Suprapubic skin (tissue), 4 donors: ENCODE data around the gene UQCR11. TPM values are rescaled to one million over a fixed set of nuclear protein-coding genes. Genes with fewer than 3 reads are reported as not detected.

ENCODE experiments used
- DNase-seq, 2 donors: peaks; one replicate each; pipeline ENCODE4 v3.0.0-alpha.2; 2019; ENCODE audit warnings: low spot score in 2 of 2
- H3K27ac ChIP-seq: fragments of 200-600 bp; sonication (generic); one replicate; pipeline ENCODE4 v1.5.1; 2019
- H3K27me3 ChIP-seq: fragments of 200-600 bp; sonication (generic); one replicate; pipeline ENCODE4 v1.5.1; 2019
- H3K36me3 ChIP-seq: fragments of 200-600 bp; sonication (generic); one replicate; pipeline ENCODE4 v1.5.1; 2019
- H3K4me1 ChIP-seq: fragments of 200-600 bp; sonication (generic); one replicate; pipeline ENCODE4 v1.5.1; 2019
- H3K4me3 ChIP-seq: fragments of 200-600 bp; sonication (generic); one replicate; pipeline ENCODE4 v1.5.1; 2019; ENCODE audit warnings: mild to moderate bottlenecking
- H3K9me3 ChIP-seq: fragments of 200-600 bp; sonication (generic); one replicate; pipeline ENCODE4 v1.5.1; 2019
- EP300 ChIP-seq: sonication (generic); formaldehyde crosslinking; IDR thresholded peaks from one replicate; pipeline ENCODE4 v1.6.1; 2017; ENCODE audit warnings: antibody characterized with exemption
- POLR2A ChIP-seq, 2 donors: fragments of 450-650 bp; IDR thresholded peaks; one replicate each; pipeline ENCODE4 v1.6.1; 2017; ENCODE audit warnings: antibody characterized with exemption in 2 of 2, mild to moderate bottlenecking in 2 of 2, moderate library complexity in 2 of 2
- POLR2AphosphoS5 ChIP-seq, 3 donors: sonication (generic); formaldehyde crosslinking; IDR thresholded peaks; one replicate each; pipeline ENCODE4 v1.6.1; 2017; ENCODE audit warnings: antibody characterized with exemption in 3 of 3
- WGBS: methylation state at CpG from one replicate; pipeline ENCODE4 v1.1.5; 2018; 5-methylcytosine and 5-hydroxymethylcytosine counted together
- total RNA-seq, 4 donors: library from RNA; depleted of rRNA; stranded (reverse); fragments of >200 nt; gene quantifications; one replicate each; pipeline ENCODE4 v1.1.0, GENCODE V29; 2016
- TF ChIP-seq, protein P1 (sequence below), 2 donors: fragments of 200-600 bp in 1 of 2; fragments of 450-650 bp in 1 of 2; sonication (generic) in 1 of 2; IDR thresholded peaks; one replicate each; pipeline ENCODE4 v1.5.1; 2016 to 2019; ENCODE audit warnings: antibody characterized with exemption in 2 of 2, mild to moderate bottlenecking in 1 of 2, moderate library complexity in 1 of 2

UQCR11 gene
- total RNA-seq, 4 donors from 2014 or later: 33.4 to 73.1 (median 59.4) TPM

- WGBS: 73% methylated on average over 4 of the region's 4 CpGs
- TF ChIP-seq, protein P1, sequence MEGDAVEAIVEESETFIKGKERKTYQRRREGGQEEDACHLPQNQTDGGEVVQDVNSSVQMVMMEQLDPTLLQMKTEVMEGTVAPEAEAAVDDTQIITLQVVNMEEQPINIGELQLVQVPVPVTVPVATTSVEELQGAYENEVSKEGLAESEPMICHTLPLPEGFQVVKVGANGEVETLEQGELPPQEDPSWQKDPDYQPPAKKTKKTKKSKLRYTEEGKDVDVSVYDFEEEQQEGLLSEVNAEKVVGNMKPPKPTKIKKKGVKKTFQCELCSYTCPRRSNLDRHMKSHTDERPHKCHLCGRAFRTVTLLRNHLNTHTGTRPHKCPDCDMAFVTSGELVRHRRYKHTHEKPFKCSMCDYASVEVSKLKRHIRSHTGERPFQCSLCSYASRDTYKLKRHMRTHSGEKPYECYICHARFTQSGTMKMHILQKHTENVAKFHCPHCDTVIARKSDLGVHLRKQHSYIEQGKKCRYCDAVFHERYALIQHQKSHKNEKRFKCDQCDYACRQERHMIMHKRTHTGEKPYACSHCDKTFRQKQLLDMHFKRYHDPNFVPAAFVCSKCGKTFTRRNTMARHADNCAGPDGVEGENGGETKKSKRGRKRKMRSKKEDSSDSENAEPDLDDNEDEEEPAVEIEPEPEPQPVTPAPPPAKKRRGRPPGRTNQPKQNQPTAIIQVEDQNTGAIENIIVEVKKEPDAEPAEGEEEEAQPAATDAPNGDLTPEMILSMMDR (IDR thresholded peaks at IDR 0.05): no peak
- TF ChIP-seq POLR2AphosphoS5 (IDR thresholded peaks at IDR 0.05): no peak
- TF ChIP-seq POLR2A (IDR thresholded peaks at IDR 0.05): no peak
- no peak for TF ChIP-seq EP300
- Histone ChIP-seq H3K36me3 (no peaks in the 10 kb centered on the region), H3K4me3 (no peak overlapping the region), H3K4me1 (peaks cover 28% of the 10 kb centered on the region), H3K27me3 (no peaks in the 10 kb centered on the region), H3K27ac (no peak overlapping the region), H3K9me3 (no peaks in the 10 kb centered on the region)
- DNase-seq: no peak
Measured at GRCh38 chr19:1569997-1570396, 35.3 kb downstream of the UQCR11 start.

DNA sequence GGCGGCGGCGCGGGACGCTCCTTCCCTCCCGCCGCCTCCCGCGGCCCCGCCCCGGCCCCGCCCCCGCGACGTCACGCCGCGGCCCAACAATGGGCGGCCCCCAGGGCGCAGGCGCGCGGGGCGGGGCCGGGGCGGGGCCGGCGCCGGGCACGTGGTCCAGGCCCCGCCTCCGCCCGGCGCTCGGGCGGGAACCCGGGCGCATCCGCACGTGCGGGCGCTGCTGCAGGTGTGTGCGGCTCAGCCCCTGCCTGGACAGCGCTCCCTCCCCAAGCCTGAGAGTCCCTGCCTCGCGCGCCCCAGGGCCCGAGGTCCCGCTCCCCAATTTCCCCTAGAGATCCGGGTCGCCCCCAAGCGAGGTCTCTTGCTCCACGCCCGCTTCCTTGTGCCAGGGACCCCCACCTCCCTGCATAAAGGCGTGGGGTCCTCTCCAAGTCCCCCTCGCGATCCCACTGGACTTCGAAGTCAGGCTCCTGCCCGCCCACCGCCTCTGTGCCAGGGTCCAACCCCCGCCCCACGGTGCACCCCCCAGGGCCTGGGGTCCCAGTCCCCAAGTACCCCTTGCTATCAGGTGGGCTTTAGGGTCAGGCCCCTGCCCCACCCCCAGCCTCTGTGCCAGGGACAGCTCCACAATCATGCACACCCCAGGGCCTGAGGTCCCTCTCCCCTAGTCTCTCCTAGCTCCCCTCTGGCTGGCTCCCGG lies 36.8 kb downstream of the UQCR11 start, which contains the start of gene MEX3D:
Gene MEX3D (minus strand): TSS at position 6 of the 700 bp plus-strand sequence. CDS start 267 bp downstream, outside the sequence.
- no peaks in the 10 kb centered on the region for H3K9me3 ChIP-seq
- 21% methylated on average over 16 of the region's 63 CpGs for WGBS
- H3K27me3 ChIP-seq: no peaks in the 10 kb centered on the region
- H3K36me3 ChIP-seq: no peaks in the 10 kb centered on the region
- peak within 1 kb of the TSS; percentile 90 for H3K27ac ChIP-seq
- H3K4me3 ChIP-seq: peak within 1 kb of the TSS; percentile 79
- peak in 1 of 2 donors; percentile 81 for DNase-seq
- peaks cover 28% of the 10 kb centered on the region for H3K4me1 ChIP-seq
- no peak for TF ChIP-seq POLR2AphosphoS5 (IDR thresholded peaks at IDR 0.05)
- no peak for TF ChIP-seq EP300

DNA sequence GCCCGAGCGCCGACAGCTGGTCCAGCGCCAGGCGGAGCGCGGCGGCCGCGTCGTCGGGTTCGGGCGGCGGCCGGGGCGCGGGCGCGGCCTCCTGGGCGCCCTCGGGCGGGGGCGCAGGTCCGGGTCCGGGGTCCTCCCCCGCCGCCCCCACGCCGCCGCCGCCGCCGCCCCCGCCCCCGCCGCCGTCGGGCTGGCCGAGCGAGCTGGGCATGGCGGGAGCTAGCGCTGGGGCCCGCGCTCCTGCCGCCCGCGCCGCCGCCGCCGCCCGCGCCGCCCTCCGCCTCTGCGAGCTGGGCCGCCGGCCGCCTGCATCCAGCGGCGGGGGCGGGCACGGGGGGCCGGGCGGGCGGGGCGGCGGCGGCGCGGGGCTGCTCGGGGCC lies 37.4 kb downstream of the UQCR11 start:
- H3K27ac ChIP-seq: no peak overlapping the region
- no peaks in the 10 kb centered on the region for H3K27me3 ChIP-seq
- H3K9me3 ChIP-seq: no peaks in the 10 kb centered on the region
- H3K4me3 ChIP-seq: peak overlapping the region; percentile 79
- H3K4me1 ChIP-seq: peaks cover 28% of the 10 kb centered on the region
- TF ChIP-seq POLR2A (IDR thresholded peaks at IDR 0.05) (no peak), POLR2AphosphoS5 (IDR thresholded peaks at IDR 0.05) (no peak), EP300 (no peak)
- TF ChIP-seq, protein P1 (IDR thresholded peaks at IDR 0.05): no peak
- no CpG with 5 or more reads among the region's 73 CpGs for WGBS
- H3K36me3 ChIP-seq: no peaks in the 10 kb centered on the region
- no peak for DNase-seq

- H3K9me3 ChIP-seq: no peaks in the 10 kb centered on the region
- no peak for DNase-seq
- H3K27ac ChIP-seq: peak overlapping the region; percentile 90
- no peaks in the 10 kb centered on the region for H3K36me3 ChIP-seq
- TF ChIP-seq POLR2AphosphoS5 (IDR thresholded peaks at IDR 0.05): no peak
- no peak for TF ChIP-seq POLR2A (IDR thresholded peaks at IDR 0.05)
- TF ChIP-seq EP300: no peak
- TF ChIP-seq, protein P1 (IDR thresholded peaks at IDR 0.05): no peak
- H3K4me3 ChIP-seq: peak overlapping the region; percentile 79
- no peaks in the 10 kb centered on the region for H3K27me3 ChIP-seq
- under 1% methylated on average over 17 of the region's 108 CpGs for WGBS
- peaks cover 28% of the 10 kb centered on the region for H3K4me1 ChIP-seq
Measured at GRCh38 chr19:1567116-1567847, 38.0 kb downstream of the UQCR11 start.

- no peak for TF ChIP-seq POLR2A (IDR thresholded peaks at IDR 0.05)
- TF ChIP-seq, protein P1 (IDR thresholded peaks at IDR 0.05): no peak
- H3K27ac ChIP-seq: peak overlapping the region; percentile 90
- DNase-seq: peak in 1 of 2 donors; percentile 76
- no peaks in the 10 kb centered on the region for H3K9me3 ChIP-seq
- WGBS: 20% methylated on average over 1 of the region's 42 CpGs
- peak overlapping the region; percentile 79 for H3K4me3 ChIP-seq
- no peaks in the 10 kb centered on the region for H3K27me3 ChIP-seq
- H3K36me3 ChIP-seq: no peaks in the 10 kb centered on the region
- H3K4me1 ChIP-seq: peaks cover 28% of the 10 kb centered on the region
Measured at GRCh38 chr19:1566392-1567115, 38.7 kb downstream of the UQCR11 start.
